ENCODE measurements around the gene GNG7.
A peak's percentile ranks its signal among the peaks of the same experiment; 100 is the strongest.

GNG7 gene

DNA sequence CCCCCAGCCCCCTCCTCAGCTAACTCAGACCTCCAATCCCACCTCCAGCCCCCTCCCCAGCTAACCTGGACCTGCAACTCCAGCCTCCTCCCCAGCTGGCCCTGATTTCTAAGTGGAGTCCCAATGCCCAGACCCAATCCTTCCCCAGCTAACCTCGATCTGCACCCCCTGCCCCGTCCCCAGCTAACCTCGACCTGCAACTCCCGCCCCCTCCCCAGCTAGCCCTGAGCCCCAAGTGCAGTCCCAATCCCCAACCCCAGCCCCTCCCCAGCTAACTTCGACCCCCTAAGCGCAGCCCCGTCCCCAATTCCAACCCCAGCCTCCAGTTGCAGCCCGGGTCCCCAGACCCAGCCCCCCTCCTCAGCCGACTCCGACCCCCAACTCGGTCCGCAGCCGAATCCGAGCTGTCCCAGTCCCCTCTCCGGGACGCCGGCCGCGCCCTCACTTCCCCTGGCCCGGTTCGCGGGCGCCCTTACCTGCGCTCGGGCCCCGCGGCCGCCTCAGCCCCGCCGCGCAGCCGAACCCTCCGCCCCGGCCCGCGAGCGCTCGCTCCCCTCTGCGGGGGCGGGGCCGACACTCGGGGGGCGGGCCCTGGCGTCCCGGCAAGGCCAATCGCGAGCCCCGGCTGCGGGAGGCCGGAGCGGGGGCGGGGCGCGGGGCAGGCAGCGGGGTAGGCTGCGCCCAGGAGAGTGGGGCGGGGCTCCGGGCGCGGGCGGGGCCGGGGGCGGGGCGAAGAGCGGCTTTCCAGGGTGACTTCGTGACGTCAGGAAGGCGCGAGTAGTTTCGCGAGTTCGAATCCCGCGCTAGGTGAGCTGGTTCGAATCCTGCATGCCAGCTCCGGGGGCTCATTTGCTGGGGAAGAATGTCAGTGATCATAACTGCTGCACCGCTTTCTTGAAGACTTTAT, at the start of gene GNG7:
TSS of gene GNG7 (minus strand) at position 525 of the 907 bp plus-strand sequence. CDS start 182,006 bp downstream, outside the sequence.
- DNase-seq = peak; percentile 74

DNA sequence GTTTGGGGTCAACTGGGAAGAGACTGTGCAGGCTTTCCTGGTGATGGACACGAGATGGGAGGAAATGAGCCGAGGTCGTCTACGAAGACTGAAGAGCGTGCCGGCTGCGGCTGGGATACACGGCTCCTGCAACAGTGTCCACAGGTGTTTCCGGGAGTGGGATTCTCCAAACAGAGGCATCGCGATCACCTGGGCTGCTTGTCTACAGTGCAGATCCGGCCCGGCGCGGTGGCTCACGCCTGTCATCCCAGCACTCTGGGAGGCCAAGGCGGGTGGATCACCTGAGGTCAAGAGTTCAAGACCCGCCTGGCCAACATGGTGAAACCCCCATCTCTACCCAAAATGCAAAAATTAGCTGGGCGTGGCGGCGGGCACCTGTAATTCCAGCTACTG, 48.9 kb upstream of the GNG7 start:
- no peak for DNase-seq

DNA sequence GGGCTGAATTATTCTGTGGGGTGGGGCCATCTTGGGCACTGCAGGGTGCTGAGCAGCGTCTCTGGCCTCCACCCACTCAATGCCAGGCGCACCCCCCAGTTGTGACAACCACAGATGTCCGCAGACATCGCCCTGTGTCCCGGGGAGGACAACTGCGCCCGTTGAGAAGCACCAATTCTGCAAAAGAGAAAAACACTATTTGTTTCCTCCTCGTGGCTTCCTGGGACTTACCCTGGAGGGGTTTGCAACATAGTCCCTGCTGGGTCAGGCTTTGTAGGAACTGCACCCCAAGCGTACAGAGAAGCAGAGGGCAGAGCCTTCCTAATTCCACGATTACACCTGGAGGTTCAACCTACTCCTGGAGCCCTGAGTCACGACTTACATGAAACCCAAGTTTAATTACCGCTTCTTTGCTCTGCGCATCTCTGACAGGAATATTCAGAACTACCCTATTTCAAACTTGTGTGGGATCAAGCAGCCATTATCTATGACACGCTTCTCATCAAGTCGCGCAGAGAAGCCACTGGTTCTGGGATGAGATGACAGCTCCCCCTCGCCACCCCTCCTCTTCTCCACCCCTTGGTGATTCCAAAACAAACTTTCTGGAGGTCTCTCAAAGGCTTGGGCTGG, 48.4 kb upstream of the GNG7 start:
- DNase-seq = no peak

DNA sequence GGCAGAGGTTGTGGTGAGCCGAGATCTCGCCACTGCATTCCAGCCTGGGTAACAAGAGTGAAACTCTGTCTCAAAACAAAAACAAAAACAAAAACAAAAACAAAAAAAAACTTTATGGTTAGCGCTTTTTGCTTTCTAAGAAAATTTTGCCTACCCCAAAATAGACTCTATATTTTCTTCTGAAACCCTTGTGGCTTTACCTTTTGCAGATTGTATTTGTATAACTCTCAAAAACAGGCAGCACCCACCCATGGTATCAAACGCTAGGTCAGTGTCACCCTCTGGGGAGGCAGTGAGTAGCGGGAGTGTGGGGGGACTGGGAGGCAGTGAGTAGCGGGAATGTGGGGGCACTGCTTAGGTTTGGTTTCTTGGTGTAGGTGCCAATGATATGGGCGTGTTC, 44.9 kb upstream of the GNG7 start:
- DNase-seq = no peak

DNA sequence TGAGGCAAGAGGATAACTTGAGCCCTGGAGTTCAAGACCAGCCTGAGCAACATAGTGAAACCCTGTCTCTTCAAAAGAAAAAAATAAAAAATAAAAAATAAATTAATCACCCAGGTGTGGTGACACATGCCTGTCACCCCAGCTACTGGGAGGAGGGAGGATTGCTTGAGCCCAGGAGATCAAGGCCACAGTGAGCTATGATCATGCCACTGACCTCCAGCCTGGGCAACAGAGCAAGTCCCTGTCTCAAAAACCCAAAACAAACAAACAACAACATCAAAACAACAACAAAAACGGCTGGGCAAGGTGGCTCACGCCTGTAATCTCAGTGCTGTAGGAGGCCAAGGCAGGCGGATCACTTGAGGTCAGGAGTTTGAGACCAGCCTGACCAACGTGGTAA, 41.6 kb upstream of the GNG7 start:
- no peak for DNase-seq

DNA sequence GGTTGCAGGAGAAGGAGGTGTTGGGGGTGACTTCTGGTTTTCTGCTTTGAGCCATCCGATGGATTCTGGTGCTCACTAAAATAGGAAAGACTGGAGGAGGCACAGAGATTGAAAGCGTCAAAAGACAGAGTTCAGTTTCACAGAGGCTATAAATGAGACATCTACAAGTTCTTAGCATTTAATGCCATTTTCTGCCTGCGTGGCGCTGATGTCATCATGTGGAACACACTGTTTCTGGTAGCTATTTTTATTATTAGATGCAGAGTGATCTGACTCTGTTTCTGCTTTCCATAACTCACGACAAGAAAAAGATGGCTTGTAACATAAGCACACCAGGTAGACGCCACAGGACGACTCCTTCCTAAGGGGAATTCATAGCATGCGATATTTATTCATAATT, 40.6 kb upstream of the GNG7 start:
- DNase-seq = no peak

DNA sequence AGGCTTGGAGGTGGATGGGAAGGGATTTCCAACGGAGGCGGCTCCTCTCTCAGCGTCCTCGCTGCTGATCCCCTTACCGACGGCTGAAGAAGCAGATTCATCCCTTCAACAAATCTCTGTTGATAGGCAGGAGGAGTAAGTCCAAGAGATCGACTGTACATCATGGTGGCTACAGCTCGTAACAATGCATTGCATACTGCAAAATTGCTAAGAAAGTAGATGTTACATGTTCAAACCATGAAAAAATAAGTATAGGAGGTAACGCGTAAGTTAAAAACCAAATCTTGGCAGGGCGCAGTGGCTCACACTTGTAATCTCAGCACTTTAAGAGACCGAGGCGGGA, 37.8 kb upstream of the GNG7 start:
- no peak for DNase-seq

DNA sequence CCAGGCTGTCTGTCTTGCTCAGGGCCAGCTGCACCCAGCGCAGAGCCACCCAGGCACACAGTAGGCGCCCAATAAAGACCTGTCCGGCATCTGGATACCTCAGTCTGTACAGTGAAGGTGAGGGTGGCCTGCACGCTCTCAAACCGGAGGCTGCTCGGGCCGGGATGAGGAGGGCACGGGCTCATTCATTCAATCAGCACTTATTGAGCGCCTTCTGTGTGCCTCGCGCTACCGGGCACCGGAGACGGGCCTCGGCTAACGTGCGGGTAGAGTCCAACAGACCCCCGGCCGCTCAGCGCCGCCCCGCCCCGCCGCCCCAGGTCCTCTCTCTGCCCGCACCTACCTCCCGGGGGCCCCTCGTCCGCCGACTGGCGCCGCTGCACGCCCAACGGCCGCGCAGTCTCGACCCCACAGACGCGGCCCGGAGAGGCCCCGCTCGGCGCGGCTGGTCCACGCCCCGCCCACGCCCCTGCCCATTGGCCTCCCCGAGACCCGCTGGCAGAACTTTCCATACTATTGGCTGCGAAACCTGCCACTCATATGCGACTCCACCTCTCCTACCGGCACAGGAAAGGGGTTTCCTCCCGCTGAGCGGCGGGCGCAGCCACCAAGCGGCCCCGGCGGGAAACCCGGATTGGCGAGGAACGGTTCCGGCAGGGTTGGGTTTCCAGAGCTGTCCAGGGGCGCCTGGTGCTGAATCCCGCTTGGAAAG, 37.3 kb upstream of the GNG7 start, which contains the start of gene SLC39A3:
TSS of gene SLC39A3 (minus strand) at position 416 of the 712 bp plus-strand sequence. CDS start 2,760 bp downstream, outside the sequence.
- peak; percentile 91 for DNase-seq

DNA sequence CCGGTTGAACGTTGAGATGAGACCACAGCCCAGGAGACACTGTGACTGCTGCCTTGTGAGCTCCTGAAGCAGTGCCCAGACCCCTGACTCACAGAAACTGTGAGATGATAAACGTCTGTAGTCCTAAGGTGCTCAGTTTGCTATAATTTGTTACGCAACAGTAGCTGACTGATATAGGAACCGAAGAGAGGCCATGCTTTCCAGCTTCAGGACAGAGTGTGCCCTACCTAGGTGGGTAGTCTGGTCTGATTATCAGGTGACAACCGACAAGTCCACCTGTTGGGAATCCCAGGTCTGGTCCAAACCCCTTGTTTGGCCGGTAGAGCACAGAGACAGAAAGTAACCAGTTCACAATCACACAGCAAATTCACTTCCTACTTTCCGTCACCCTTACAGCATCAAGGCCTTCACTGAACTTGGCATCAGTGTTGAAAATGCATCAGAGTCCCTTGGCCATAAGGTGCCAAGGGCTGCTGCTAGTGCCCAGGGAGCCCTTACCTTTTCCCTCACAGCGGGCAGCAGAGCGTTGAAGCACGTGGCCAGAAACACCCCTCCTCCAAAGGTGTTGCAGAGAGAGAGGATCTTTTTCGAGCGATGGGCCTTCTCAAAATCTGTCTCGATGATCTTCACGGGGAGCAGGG, 34.2 kb upstream of the GNG7 start:
- DNase-seq = no peak

DNA sequence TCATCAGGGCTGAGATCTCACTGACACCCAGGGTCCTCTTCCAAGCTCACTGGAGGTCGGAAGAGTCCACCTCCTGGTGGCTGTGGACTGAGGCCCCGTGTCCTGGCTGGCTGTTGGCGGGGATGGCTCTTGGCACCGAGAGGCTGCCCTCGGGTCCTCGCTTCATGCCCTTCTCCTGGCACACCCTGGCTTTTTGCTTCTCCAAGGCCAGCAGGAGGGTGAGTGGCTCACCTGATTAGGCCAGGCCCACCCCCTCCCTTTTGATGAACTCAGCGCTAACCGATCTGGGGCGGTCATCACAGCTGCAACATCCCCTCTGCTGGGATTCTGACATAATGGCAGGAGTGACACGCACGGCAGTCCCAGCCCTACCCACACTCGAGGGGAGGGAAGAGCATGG, 32.9 kb upstream of the GNG7 start:
- DNase-seq = no peak

DNA sequence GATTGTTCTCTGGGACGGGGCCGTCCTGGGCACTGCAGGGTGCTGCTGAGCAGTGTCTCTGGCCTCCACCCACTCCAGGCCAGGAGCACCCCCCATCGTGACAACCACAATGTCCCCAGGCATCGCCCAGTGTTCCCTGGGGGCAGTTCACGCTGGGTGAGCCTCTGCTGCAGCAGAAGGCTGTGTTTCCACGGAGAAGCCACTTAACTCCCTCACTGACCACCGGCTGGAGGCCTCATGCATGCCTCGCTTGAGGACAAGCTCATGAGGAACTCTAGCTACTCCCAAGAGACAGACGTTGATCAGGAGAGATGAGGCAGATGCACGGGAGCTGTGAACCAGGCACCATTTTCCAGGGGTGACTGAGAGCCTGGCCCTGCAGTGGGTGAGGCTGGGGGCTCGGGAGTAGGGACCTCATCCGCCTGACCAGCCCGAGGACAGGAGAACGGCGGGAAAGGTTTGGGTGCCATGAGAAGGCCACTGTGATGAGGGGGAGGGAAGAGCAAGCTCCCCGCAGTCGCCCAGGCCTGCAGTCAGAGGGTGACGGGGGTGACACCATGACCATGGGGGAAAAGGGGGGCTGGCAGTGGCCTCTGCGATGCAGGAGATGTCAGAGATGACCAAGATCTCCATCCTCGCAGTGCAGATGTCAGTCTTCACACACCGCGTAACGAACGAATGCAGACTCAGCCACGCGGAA, 32.2 kb upstream of the GNG7 start:
- DNase-seq = no peak

DNA sequence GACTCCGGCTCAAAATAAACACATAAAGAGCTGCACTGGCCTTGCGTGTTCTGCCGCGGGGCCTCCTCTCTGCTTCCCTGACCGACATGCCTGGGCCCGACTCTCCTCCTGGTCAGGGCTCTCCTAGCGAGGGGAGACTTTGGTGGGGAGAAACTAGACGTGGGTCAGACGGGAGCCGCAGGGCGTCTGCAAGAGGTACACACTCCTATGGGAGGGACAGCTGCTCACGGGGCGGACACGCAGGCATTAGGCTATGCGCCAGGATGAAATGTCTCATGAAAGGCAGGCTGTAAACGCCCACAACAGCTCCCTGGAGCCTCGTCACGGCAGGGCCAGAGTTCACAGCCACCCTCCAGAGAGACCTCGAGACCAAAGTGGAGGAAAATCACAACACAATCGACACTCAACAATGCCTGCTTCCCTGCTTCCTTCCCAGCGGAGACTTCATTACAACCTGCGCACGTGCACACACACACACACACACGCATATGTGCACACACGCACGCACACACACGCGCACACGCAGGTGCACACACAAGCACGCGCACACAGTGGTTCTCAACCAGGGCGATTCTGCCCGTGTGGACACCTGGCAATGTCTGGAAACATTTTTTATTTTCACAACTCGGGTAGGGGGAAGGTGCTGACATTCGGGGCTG, 31.6 kb upstream of the GNG7 start:
- DNase-seq = no peak

DNA sequence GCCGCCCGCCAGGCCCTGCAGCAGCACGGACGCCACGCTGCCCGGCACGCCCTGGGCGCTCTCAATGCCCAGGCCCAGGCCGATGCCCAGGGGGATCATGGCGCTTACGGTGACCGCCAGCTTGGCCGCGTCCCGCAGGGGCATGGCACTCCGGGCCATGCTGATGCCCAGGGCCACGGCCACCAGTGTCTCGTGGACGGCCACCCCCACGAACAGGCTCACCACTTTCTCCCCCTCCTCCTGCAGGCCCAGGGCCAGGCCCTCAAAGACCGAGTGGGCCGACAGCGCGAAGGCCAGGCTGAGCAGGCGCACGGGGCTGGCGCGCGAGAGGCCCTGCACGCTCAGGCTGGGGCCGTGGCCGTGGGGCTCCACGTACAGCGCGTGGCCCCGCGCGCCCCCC, 30.4 kb upstream of the GNG7 start:
- DNase-seq = no peak

DNA sequence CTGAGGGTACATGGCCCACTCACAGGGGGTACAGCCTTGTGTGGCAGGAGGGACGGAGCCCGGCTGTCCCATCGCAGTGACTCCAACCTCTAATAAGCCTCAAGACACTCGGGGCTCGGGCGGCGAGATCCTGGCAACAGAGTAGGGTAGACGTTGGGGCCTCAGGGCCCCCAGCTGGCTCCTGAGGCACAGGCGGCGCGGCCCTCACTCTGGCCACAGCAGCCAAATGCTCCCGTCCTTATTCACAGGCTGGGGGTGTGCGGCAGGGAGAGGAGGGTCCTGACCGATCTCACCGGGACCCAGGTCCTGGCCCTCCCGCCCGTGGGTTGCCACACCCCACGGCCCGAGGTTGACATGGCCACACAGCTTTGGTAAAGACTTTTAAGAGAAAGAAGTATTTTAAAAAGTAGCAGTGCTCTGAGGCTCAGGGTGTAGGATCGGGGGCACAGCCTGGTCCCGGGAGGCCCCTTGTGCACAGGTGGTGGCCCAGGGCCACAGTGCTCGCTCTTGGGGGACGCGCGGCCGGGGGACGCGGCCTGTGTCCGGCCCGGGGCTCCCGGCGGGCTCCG, 29.7 kb upstream of the GNG7 start:
- DNase-seq = no peak

DNA sequence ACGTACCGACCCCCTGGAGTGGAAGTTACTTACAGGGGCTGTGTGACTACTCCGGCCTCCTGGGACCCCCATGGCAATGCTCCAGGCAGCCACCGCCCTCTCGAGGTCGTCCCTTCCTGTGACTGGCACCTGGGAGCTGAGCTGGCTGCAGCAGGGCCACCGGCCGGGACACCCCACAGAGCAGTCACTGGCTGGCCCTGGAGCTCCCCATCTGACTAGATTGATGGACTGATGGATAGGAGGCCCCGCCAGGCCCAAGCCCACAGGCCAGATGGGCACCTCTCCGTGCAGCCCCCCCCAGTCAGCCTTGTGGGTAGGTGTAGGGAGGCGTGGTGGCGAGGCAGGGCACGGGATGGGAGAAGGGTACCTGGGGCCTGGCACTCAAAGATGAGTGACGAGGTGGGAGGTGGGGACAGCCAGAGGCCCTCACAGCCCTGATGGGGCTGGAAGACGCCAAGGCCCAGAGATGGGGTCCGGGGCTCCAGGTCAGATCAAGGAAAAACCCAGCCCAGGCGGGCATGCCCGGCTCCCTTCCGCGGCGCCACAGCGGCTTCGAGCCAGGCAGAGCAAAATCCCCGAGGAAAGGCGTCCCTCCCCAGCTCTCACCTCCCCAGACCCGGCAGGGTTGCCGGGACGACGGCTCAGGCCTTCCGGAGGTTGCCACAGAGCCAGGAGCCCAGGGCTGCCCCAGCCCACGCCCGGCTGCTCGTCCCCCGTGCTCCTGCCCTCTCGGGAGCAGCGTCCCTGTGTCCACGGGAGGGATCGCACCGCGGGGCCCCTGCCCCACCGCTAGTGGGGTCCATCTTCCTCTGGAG, 28.9 kb upstream of the GNG7 start:
- DNase-seq = no peak

DNA sequence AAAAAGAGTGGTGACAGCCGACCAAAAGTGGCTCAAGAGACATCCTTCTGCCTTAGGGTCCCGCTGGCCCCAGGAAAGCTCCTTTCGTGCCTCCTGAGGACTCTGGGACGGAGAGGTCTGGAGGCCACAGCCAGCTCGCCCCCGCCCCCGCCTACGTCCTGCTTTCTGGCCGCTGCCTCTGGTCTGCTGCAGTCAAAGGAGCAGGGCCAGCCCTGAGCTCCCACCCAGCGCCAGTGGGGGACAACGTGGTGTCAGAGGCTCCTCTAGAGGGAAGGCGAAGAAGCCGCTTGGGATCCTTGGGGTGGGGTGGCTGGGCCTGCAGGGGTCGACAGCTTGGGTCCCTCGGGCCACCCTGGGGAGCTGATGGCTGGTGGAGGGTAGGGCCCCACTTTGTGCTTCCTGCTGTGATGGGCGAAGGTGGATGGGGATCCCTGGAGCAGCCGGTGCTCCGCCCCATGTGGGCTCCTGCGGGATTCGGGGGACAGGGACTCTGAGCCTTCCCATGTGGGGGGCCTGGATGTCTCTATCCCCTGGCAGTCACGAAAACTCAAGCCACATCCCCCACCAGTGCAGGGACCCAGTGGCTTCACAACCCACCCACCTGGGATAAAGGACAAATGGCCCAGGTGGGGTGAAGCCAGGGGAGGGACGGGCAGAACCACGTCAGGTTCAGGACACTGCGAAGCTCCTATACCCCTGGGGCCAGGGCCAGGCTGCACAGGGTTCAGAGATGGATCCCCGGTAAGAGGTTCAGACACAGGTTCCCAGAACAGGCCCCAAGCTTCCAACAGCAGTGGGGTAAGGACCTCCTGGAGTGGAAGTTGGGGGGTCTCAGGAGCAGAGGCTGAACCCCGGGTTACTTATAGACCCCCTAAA, 27.7 kb upstream of the GNG7 start:
- DNase-seq = no peak

DNA sequence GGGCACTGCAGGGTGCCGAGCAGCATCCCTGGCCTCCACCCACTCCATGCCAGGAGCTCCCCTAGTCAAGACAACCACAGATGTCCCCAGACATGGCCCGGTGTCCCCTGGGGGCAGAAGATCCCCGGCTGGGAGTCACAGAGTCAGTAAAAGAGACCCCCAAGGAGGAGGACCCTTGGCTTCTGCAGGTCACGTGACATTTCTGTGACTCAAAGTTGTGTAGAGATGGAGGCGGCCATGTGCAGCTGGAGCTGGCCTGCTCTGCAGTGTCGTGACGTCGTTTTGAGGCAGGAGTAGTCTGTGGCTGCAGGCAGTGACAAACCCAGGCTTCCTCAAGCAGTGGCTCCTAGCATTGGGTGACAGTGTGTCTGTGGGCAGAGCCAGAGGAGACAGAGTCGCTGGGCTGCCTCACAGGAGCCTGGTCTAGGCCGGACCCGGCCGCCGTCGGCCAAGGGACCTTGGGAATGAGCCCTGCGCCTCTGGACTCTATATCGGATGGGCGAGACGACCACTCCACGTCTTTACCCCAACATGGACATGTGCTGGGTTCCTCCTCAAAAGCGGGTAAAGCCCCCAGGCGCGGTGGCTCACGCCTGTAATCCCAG, 26.4 kb upstream of the GNG7 start:
- no peak for DNase-seq

DNA sequence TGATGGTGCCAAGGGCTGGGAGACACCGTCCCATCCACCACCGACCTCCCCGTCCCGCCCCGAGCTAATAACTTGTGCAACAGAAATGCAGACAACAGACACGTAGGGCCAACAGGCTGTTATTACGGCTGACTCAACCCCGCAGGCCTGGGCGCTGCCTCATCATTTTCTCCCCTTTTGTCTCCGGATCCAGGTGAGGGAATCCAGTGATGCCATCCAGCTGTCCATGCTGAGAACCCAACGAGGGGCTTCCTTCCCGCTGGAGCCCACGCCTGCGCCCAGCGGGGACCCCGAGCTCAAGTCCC, 25.1 kb upstream of the GNG7 start:
- DNase-seq = peak; percentile 10

DNA sequence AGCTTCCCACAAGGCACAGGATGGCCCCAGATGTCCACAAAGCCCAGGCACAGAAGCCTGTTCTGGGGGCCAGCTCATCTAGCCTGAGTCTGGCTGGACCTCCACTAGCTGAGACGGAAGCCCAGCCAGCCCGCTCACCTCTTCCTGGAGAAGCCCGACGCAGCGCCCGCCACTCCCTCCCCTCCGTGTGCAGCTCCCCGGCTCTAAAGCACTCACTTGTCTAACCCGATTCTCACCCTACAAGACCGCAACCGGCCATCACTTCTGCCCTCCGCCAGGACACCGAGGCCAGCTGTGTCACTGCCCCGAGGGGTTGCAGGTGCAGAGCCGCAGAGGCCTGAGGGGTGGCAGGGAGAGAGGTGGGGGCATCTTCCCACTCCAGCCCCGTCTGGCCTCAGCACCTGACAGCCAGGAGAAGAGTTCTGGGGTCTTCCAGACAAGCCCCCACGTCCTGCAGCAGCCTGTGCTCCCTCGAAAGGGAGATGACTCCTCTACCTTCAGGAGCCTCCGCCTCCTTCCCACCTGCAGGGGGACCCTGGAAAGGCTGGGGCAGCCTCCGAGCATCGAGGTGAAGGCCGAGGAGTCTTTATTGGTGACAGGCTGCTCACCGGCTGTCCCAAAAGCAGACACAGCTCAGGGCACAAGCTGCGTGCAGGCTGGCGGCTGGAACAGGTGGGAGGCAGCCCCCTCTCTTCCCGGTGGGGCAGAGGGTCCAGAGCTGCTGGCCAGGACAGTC, 24.6 kb upstream of the GNG7 start:
- peak; percentile 22 for DNase-seq

Measured in NCI-H146 (cell line).